Esophagus squamous epithelium (tissue), 5 donors: ENCODE measurements around the gene LMLN. TPM values are rescaled to one million over a fixed set of nuclear protein-coding genes. Genes with fewer than 3 reads are reported as not detected.

Experiments used
- DNase-seq: peaks from one replicate; lab custom pipeline; 2025; lab: John Stamatoyannopoulos, UW
- H3K27ac ChIP-seq, 4 donors: fragments of 200-600 bp; sonication (generic); one replicate each; pipeline ENCODE4 v1.5.1; 2016 to 2019; ENCODE audit warnings: mild to moderate bottlenecking in 1 of 4
- H3K27me3 ChIP-seq, 4 donors: fragments of 200-600 bp; sonication (generic); 1 replicate in 3 of 4; 2 replicates in 1 of 4; pipeline versions ENCODE4 v1.5.1 to v1.6.0; 2017 to 2021; ENCODE audit warnings: antibody characterized with exemption in 1 of 4
- H3K36me3 ChIP-seq, 3 donors: fragments of 200-600 bp; sonication (generic); one replicate each; pipeline ENCODE4 v1.5.1; 2016 to 2019
- H3K4me1 ChIP-seq, 3 donors: fragments of 200-600 bp; sonication (generic); one replicate each; pipeline ENCODE4 v1.5.1; 2017 to 2019
- H3K4me3 ChIP-seq, 4 donors: fragments of 200-600 bp; sonication (generic); 1 replicate in 3 of 4; 2 replicates in 1 of 4; pipeline ENCODE4 v1.5.1; 2016 to 2019; ENCODE audit warnings: mild to moderate bottlenecking in 2 of 4, moderate library complexity in 1 of 4
- H3K9me3 ChIP-seq, 3 donors: fragments of 200-600 bp; sonication (generic); one replicate each; pipeline ENCODE4 v1.5.1; 2016 to 2019
- CTCF ChIP-seq, 6 experiments: fragments of 450-650 bp in 4 of 6; fragments of 200-600 bp in 2 of 6; sonication (generic) in 2 of 6; IDR thresholded peaks; one replicate each; pipeline ENCODE4 v1.5.1; 2016 to 2019; ENCODE audit warnings: antibody characterized with exemption in 6 of 6, mild to moderate bottlenecking in 4 of 6, moderate library complexity in 4 of 6
- POLR2A ChIP-seq, 4 donors: fragments of 450-650 bp; IDR thresholded peaks; one replicate each; pipeline ENCODE4 v1.6.1; 2017; ENCODE audit warnings: antibody characterized with exemption in 4 of 4, mild to moderate bottlenecking in 4 of 4, moderate library complexity in 3 of 4
- WGBS, 2 donors: methylation state at CpG; one replicate each; pipeline ENCODE4 v1.1.5; 2018; 5-methylcytosine and 5-hydroxymethylcytosine counted together
- intact Hi-C: fragments of 100-400 bp; cut with DNase I; formaldehyde crosslinking; loops from one replicate; pipeline ENCODE4 v1.15.0; 2022
- total RNA-seq, 4 donors: library from RNA; depleted of rRNA; stranded (reverse); fragments of >200 nt; gene quantifications; one replicate each; pipeline ENCODE4 v1.1.0, GENCODE V29; 2016
- donor health status: DM: yes; HTN: yes; CAD: no.

The LMLN gene
- total RNA-seq, 4 donors from 2014 or later, result 3.5 to 5.2 (median 4.4) TPM

- peak overlapping the region; percentile 77 to 95 (median 93) for H3K27ac ChIP-seq
- peaks cover 30 to 45% (median 38%) of the 10 kb centered on the region in 3 donors for H3K4me1 ChIP-seq
- no peak for TF ChIP-seq CTCF (IDR thresholded peaks at IDR 0.05)
- TF ChIP-seq POLR2A (IDR thresholded peaks at IDR 0.05), result no peak
- H3K4me3 ChIP-seq, result peak overlapping the region; percentile 43 to 76 (median 68)
- WGBS, 2 donors, result 16 to 21% methylated on average over 17 of the region's 17 CpGs
- peaks cover 20 to 32% (median 22%) of the 10 kb centered on the region in 3 donors for H3K36me3 ChIP-seq
- H3K9me3 ChIP-seq, result no peaks in the 10 kb centered on the region
- no peak for DNase-seq
- H3K27me3 ChIP-seq, result no peaks in the 10 kb centered on the region
- intact Hi-C loops, result no loop called here
Measured at GRCh38 chr3:197949191-197949777, 10.7 kb upstream of the LMLN start.

GRCh38 chr3:197949778-197950676 lies 10.0 kb upstream of the LMLN start, which contains the start of gene RPL35A:
Gene RPL35A, plus strand, starts transcription at chr3:197950190. Its CDS starts 778 bp downstream, at chr3:197950968.
- H3K4me3 ChIP-seq, result peak within 1 kb of the TSS; percentile 43 to 76 (median 68)
- H3K36me3 ChIP-seq, result peaks cover 26 to 39% (median 29%) of the 10 kb centered on the region in 3 donors
- intact Hi-C loops, result no loop called here
- H3K4me1 ChIP-seq, result peaks cover 30 to 49% (median 38%) of the 10 kb centered on the region in 3 donors
- TF ChIP-seq CTCF (IDR thresholded peaks at IDR 0.05) (no peak), POLR2A (IDR thresholded peaks at IDR 0.05) (peak in 3 of 4 donors; percentile 40 to 79 (median 58))
- 0 to 1% methylated on average over 26 to 36 of the region's 36 CpGs for WGBS, 2 donors
- no peaks in the 10 kb centered on the region for H3K9me3 ChIP-seq
- H3K27me3 ChIP-seq, result no peaks in the 10 kb centered on the region
- peak; percentile 43 for DNase-seq
- H3K27ac ChIP-seq, result peak within 1 kb of the TSS; percentile 77 to 95 (median 93)

GRCh38 chr3:197950677-197951061 lies 9.3 kb upstream of the LMLN start:
- H3K27me3 ChIP-seq, result no peaks in the 10 kb centered on the region
- no peak for DNase-seq
- peaks cover 26 to 46% (median 36%) of the 10 kb centered on the region in 3 donors for H3K36me3 ChIP-seq
- 0 to 1% methylated on average over 10 to 11 of the region's 11 CpGs for WGBS, 2 donors
- H3K9me3 ChIP-seq, result no peaks in the 10 kb centered on the region
- peak overlapping the region; percentile 43 to 76 (median 68) for H3K4me3 ChIP-seq
- intact Hi-C loops, result no loop called here
- H3K4me1 ChIP-seq, result peaks cover 30 to 49% (median 38%) of the 10 kb centered on the region in 3 donors
- H3K27ac ChIP-seq, result peak overlapping the region; percentile 77 to 95 (median 93)
- no peak for TF ChIP-seq POLR2A (IDR thresholded peaks at IDR 0.05)

- 58 to 66% methylated on average over 17 to 20 of the region's 21 CpGs for WGBS, 2 donors
- no peak for TF ChIP-seq CTCF (IDR thresholded peaks at IDR 0.05)
- TF ChIP-seq POLR2A (IDR thresholded peaks at IDR 0.05), result no peak
- no peak for DNase-seq
- Histone ChIP-seq H3K27ac (peak overlapping the region in 3 of 4 donors; percentile 77 to 94 (median 92)), H3K27me3 (no peaks in the 10 kb centered on the region), H3K4me3 (peak overlapping the region; percentile 43 to 76 (median 68)), H3K4me1 (peaks cover 30 to 52% (median 38%) of the 10 kb centered on the region in 3 donors), H3K9me3 (no peaks in the 10 kb centered on the region), H3K36me3 (peaks cover 32 to 54% (median 40%) of the 10 kb centered on the region in 3 donors)
- intact Hi-C loops, result no loop called here
Measured at GRCh38 chr3:197951392-197951990, 8.5 kb upstream of the LMLN start.

GRCh38 chr3:197952440-197952839 lies 7.6 kb upstream of the LMLN start:
- peaks cover 34 to 60% (median 38%) of the 10 kb centered on the region in 3 donors for H3K4me1 ChIP-seq
- H3K27ac ChIP-seq, result peak overlapping the region in 1 of 4 donors; percentile 17
- 79 to 84% methylated on average over 8 to 9 of the region's 9 CpGs for WGBS, 2 donors
- H3K4me3 ChIP-seq, result no peak overlapping the region
- no peak for DNase-seq
- peaks cover 32 to 59% (median 40%) of the 10 kb centered on the region in 3 donors for H3K36me3 ChIP-seq
- H3K27me3 ChIP-seq, result no peaks in the 10 kb centered on the region
- H3K9me3 ChIP-seq, result no peaks in the 10 kb centered on the region
- TF ChIP-seq POLR2A (IDR thresholded peaks at IDR 0.05) (no peak), CTCF (IDR thresholded peaks at IDR 0.05) (no peak)
- intact Hi-C loops, result no loop called here
